ENCODE measurements around the gene ZNF385D. TPM values are rescaled to one million over a fixed set of nuclear protein-coding genes. Genes with fewer than 3 reads are reported as not detected.

Gene ZNF385D
- polyA plus RNA-seq, 1 of the 3 experiments (the other 2 are of a cell fraction), result 1.8 TPM

GRCh38 chr3:21662403-21662802, 88.6 kb downstream of the ZNF385D start:
- H2AFZ ChIP-seq (ENCODE audit: low read depth), result no peak overlapping the region
- H3K4me3 ChIP-seq (ENCODE audit: low read depth in 2 of 2, low read length in 1 of 2), result no peak overlapping the region
- H3K27me3 ChIP-seq (ENCODE audit: insufficient read depth), result no peaks in the 10 kb centered on the region
- no peaks in the 10 kb centered on the region for H3K79me2 ChIP-seq (ENCODE audit: insufficient read depth)
- H4K20me1 ChIP-seq (ENCODE audit: insufficient read depth), result no peaks in the 10 kb centered on the region
- no peaks in the 10 kb centered on the region for H3K9me2 ChIP-seq
- WGBS (ENCODE audit: low lambda C conversion rate), result 72% methylated on average over 2 of the region's 2 CpGs
- POLR2A ChIA-PET, result no interaction called here
- no peak overlapping the region for H3K9ac ChIP-seq
- no peak for DNase-seq
- CTCF ChIA-PET, result interaction anchor here (1.5 kb wide), 1 partner anchor 13 kb away, joined by 3 read pairs; no protein-coding TSS in a partner anchor
- TF ChIP-seq FOSL2 (IDR thresholded peaks at IDR 0.05; ENCODE audit: borderline replicate concordance, low read depth) (no peak), PBX3 (IDR thresholded peaks at IDR 0.05) (no peak), EZH2phosphoT487 (IDR thresholded peaks at IDR 0.05; ENCODE audit: borderline replicate concordance, low read depth) (no peak), RAD21 (IDR thresholded peaks at IDR 0.05; ENCODE audit: low read length) (no peak), POLR2AphosphoS5 (IDR thresholded peaks at IDR 0.05; ENCODE audit: low read depth, low read length) (no peak), TAF1 (IDR thresholded peaks at IDR 0.05; ENCODE audit: borderline replicate concordance, low read depth, low read length) (no peak), GATA2 (CRISPR knock-in tag; IDR thresholded peaks at IDR 0.05) (no peak), TCF12 (IDR thresholded peaks at IDR 0.05) (no peak), CHD2 (IDR thresholded peaks at IDR 0.05; ENCODE audit: low read length, partially characterized antibody) (no peak), ELF1 (IDR thresholded peaks at IDR 0.05) (no peak), EP300 (IDR thresholded peaks at IDR 0.05; ENCODE audit: borderline replicate concordance in 1 of 2, low read depth in 1 of 2, low read length in 1 of 2) (no peak), RFX5 (IDR thresholded peaks at IDR 0.05; ENCODE audit: low read length) (no peak), SMC3 (IDR thresholded peaks at IDR 0.05; ENCODE audit: low read depth, low read length) (no peak), MXI1 (IDR thresholded peaks at IDR 0.05; ENCODE audit: low read depth, low read length) (no peak), MEF2A (IDR thresholded peaks at IDR 0.05; ENCODE audit: borderline replicate concordance, low read depth) (no peak)
- TF ChIP-seq, protein P1, sequence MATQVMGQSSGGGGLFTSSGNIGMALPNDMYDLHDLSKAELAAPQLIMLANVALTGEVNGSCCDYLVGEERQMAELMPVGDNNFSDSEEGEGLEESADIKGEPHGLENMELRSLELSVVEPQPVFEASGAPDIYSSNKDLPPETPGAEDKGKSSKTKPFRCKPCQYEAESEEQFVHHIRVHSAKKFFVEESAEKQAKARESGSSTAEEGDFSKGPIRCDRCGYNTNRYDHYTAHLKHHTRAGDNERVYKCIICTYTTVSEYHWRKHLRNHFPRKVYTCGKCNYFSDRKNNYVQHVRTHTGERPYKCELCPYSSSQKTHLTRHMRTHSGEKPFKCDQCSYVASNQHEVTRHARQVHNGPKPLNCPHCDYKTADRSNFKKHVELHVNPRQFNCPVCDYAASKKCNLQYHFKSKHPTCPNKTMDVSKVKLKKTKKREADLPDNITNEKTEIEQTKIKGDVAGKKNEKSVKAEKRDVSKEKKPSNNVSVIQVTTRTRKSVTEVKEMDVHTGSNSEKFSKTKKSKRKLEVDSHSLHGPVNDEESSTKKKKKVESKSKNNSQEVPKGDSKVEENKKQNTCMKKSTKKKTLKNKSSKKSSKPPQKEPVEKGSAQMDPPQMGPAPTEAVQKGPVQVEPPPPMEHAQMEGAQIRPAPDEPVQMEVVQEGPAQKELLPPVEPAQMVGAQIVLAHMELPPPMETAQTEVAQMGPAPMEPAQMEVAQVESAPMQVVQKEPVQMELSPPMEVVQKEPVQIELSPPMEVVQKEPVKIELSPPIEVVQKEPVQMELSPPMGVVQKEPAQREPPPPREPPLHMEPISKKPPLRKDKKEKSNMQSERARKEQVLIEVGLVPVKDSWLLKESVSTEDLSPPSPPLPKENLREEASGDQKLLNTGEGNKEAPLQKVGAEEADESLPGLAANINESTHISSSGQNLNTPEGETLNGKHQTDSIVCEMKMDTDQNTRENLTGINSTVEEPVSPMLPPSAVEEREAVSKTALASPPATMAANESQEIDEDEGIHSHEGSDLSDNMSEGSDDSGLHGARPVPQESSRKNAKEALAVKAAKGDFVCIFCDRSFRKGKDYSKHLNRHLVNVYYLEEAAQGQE (IDR thresholded peaks at IDR 0.05; ENCODE audit: low read depth, low read length), result no peak
- H3K27ac ChIP-seq (ENCODE audit: low read depth in 2 of 2, low read length in 1 of 2), result no peak overlapping the region
- no peaks in the 10 kb centered on the region; a peak in 1 of 4 replicates for H3K4me1 ChIP-seq (ENCODE audit: control insufficient read depth in 1 of 2, insufficient read depth in 2 of 2, low read depth in 1 of 2, low read length in 1 of 2)
- no peak overlapping the region for H3K4me2 ChIP-seq
- H3K36me3 ChIP-seq (replicated peaks in 1 of 2; ENCODE audit: control insufficient read depth in 1 of 2, insufficient read depth in 2 of 2, low read length in 1 of 2), result no peaks in the 10 kb centered on the region
- no peaks in the 10 kb centered on the region for H3F3A ChIP-seq (replicated peaks; ENCODE audit: insufficient read depth)
- H3K9me3 ChIP-seq, result no peaks in the 10 kb centered on the region

All from SK-N-SH (cell line).